H1 (cell line): ENCODE measurements around the gene PRRT2. TPM values are rescaled to one million over a fixed set of nuclear protein-coding genes. Genes with fewer than 3 reads are reported as not detected.

Experiments
- CTCF ChIA-PET: fragments of 300-600 bp; sonication (Branson Sonifier 250); formaldehyde crosslinking; loops from one replicate; lab custom pipeline; 2021; ENCODE audit not compliant: partially characterized antibody; lab: Charles Lee
- POLR2A ChIA-PET: fragments of 300-600 bp; sonication (Branson Sonifier 250); formaldehyde crosslinking; loops from one replicate; lab custom pipeline; 2021; ENCODE audit warnings: inconsistent platforms; ENCODE audit not compliant: partially characterized antibody; lab: Charles Lee
- DNase-seq, 2 experiments: peaks; one replicate each; pipeline versions ENCODE4 v3.0.0 to v3.0.0-alpha.2; 2010 to 2022; ENCODE audit warnings: low spot score in 2 of 2, low read depth in 1 of 2, mixed read lengths in 1 of 2
- FAIRE-seq: peaks from 2 replicates; lab custom pipeline; 2011; peaks lifted over from hg19 to GRCh38; lab: Jason Lieb, UNC
- H2AFZ ChIP-seq: 2 replicates; pipeline ENCODE4 v1.8.1; 2012; ENCODE audit warnings: low read length, inconsistent platforms
- H2AK5ac ChIP-seq: 2 replicates; pipeline ENCODE4 v1.6.1; 2013; ENCODE audit warnings: low read depth, low read length
- H2BK120ac ChIP-seq: replicated peaks from 2 replicates; pipeline ENCODE3; 2013; ENCODE audit warnings: low read depth, low read length, inconsistent platforms
- H2BK12ac ChIP-seq: 2 replicates; pipeline ENCODE4 v1.6.1; 2013; ENCODE audit warnings: low read depth, low read length
- H2BK15ac ChIP-seq: 2 replicates; pipeline ENCODE4 v1.6.1; 2013; ENCODE audit warnings: low read length
- H2BK20ac ChIP-seq: 2 replicates; pipeline ENCODE4 v1.6.1; 2013; ENCODE audit warnings: low read length
- H2BK5ac ChIP-seq: 2 replicates; pipeline ENCODE4 v1.6.1; 2013; ENCODE audit warnings: low read depth, low read length
- H3K14ac ChIP-seq: 2 replicates; pipeline ENCODE4 v1.6.1; 2013; ENCODE audit warnings: inconsistent platforms; ENCODE audit not compliant: insufficient read length
- H3K18ac ChIP-seq: 2 replicates; pipeline ENCODE4 v1.6.1; 2013; ENCODE audit warnings: low read length; ENCODE audit errors: extremely low read depth
- H3K23ac ChIP-seq: 2 replicates; pipeline ENCODE4 v1.6.1; 2013; ENCODE audit warnings: inconsistent platforms; ENCODE audit not compliant: insufficient read length
- H3K23me2 ChIP-seq: 2 replicates; pipeline ENCODE4 v1.6.1; 2013; ENCODE audit warnings: low read depth, low read length
- H3K27ac ChIP-seq: 2 replicates; pipeline ENCODE4 v1.6.1; 2011; ENCODE audit warnings: low read depth, low read length, inconsistent platforms
- H3K27me3 ChIP-seq, 4 experiments: replicated peaks in 1 of 4; 1 replicate in 1 of 4; 2 replicates in 3 of 4; pipeline versions ENCODE4 v1.6.1 to v1.8.1; 2011 to 2013; ENCODE audit warnings: low read length in 3 of 4, mild to moderate bottlenecking in 3 of 4, inconsistent platforms in 2 of 4, mixed read lengths in 2 of 4, moderate library complexity in 1 of 4; ENCODE audit not compliant: control insufficient read depth in 3 of 4, insufficient read depth in 3 of 4; ENCODE audit errors: extremely low read depth in 1 of 4
- H3K36me3 ChIP-seq, 4 experiments: 2 replicates each; pipeline versions ENCODE4 v1.6.1 to v1.8.1; 2011 to 2013; ENCODE audit warnings: mild to moderate bottlenecking in 4 of 4, low read length in 3 of 4, moderate library complexity in 2 of 4, control low read depth in 1 of 4, inconsistent platforms in 1 of 4; ENCODE audit not compliant: insufficient read depth in 4 of 4, control insufficient read depth in 2 of 4
- H3K4ac ChIP-seq: replicated peaks from 2 replicates; pipeline ENCODE3; 2013; ENCODE audit warnings: low read length, low read depth, mixed read lengths, inconsistent platforms; ENCODE audit not compliant: insufficient read length
- H3K4me1 ChIP-seq, 4 experiments: replicated peaks in 1 of 4; 1 replicate in 1 of 4; 2 replicates in 3 of 4; pipeline versions ENCODE4 v1.6.1 to v1.8.1; 2011 to 2013; ENCODE audit warnings: low read length in 3 of 4, inconsistent platforms in 2 of 4, mixed read lengths in 1 of 4; ENCODE audit not compliant: insufficient read depth in 4 of 4, control insufficient read depth in 3 of 4
- H3K4me2 ChIP-seq, 2 experiments: 2 replicates each; pipeline versions ENCODE4 v1.6.1 to v1.8.1; 2011 to 2013; ENCODE audit warnings: low read depth in 2 of 2, low read length in 2 of 2, control low read depth in 1 of 2, inconsistent platforms in 1 of 2, mild to moderate bottlenecking in 1 of 2; ENCODE audit not compliant: insufficient read depth in 1 of 2
- H3K4me3 ChIP-seq, 4 experiments: fragments of 200-600, 300-600 bp in 1 of 4; sonication (generic), shearing (Covaris generic), sonication (Bioruptor Twin) in 1 of 4; 2 replicates each; pipeline versions ENCODE4 v1.5.1 to v1.8.1; 2011 to 2016; ENCODE audit warnings: low read length in 4 of 4, low read depth in 3 of 4, control low read depth in 2 of 4, inconsistent platforms in 2 of 4, mild to moderate bottlenecking in 2 of 4, mixed read lengths in 1 of 4, moderate library complexity in 1 of 4; ENCODE audit not compliant: insufficient read depth in 2 of 4; ENCODE audit errors: extremely low read depth in 1 of 4
- H3K56ac ChIP-seq: replicated peaks from 2 replicates; pipeline ENCODE3; 2013; ENCODE audit warnings: low read depth, mild to moderate bottlenecking, mixed read lengths, low read length, inconsistent platforms; ENCODE audit not compliant: insufficient read length
- H3K79me1 ChIP-seq: 2 replicates; pipeline ENCODE4 v1.6.1; 2013; ENCODE audit warnings: low read depth, low read length, control low read depth
- H3K79me2 ChIP-seq, 2 experiments: 2 replicates each; pipeline versions ENCODE4 v1.6.1 to v1.8.1; 2012 to 2013; ENCODE audit warnings: low read length in 2 of 2, mild to moderate bottlenecking in 2 of 2, inconsistent platforms in 1 of 2; ENCODE audit not compliant: insufficient read depth in 2 of 2, control insufficient read depth in 1 of 2
- H3K9ac ChIP-seq, 4 experiments: replicated peaks in 1 of 4; 1 replicate in 1 of 4; 2 replicates in 3 of 4; pipeline versions ENCODE4 v1.6.1 to v1.8.1; 2011 to 2013; ENCODE audit warnings: low read depth in 3 of 4, low read length in 3 of 4, control low read depth in 2 of 4, mild to moderate bottlenecking in 2 of 4, moderate library complexity in 2 of 4, inconsistent platforms in 1 of 4; ENCODE audit errors: extremely low read depth in 1 of 4
- H3K9me3 ChIP-seq, 2 experiments: 2 replicates each; pipeline versions ENCODE4 v1.6.1 to v1.8.1; 2012 to 2013; ENCODE audit warnings: mild to moderate bottlenecking in 2 of 2, moderate library complexity in 2 of 2, control low read depth in 1 of 2, inconsistent platforms in 1 of 2, low read depth in 1 of 2, low read length in 1 of 2, mixed read lengths in 1 of 2; ENCODE audit not compliant: insufficient read depth in 2 of 2
- H4K20me1 ChIP-seq, 2 experiments: replicated peaks in 1 of 2; 2 replicates each; pipeline versions ENCODE3 to v1.8.1; 2011 to 2013; ENCODE audit warnings: inconsistent platforms in 2 of 2, low read length in 2 of 2, mild to moderate bottlenecking in 1 of 2; ENCODE audit not compliant: insufficient read depth in 2 of 2, control insufficient read depth in 1 of 2
- H4K5ac ChIP-seq: 2 replicates; pipeline ENCODE4 v1.6.1; 2013; ENCODE audit warnings: low read length, low read depth, mixed read lengths, inconsistent platforms; ENCODE audit not compliant: insufficient read length
- H4K8ac ChIP-seq: 2 replicates; pipeline ENCODE4 v1.8.0; 2013; ENCODE audit warnings: mild to moderate bottlenecking, moderate library complexity, low read length, inconsistent platforms; ENCODE audit not compliant: insufficient read depth; ENCODE audit errors: extremely low read depth
- H4K91ac ChIP-seq: replicated peaks from 2 replicates; pipeline ENCODE3; 2013; ENCODE audit warnings: low read length, mixed read lengths, inconsistent platforms; ENCODE audit not compliant: insufficient read length
- CREB1 ChIP-seq: IDR thresholded peaks from 2 replicates; pipeline ENCODE4 v1.6.1; 2012; ENCODE audit warnings: inconsistent platforms
- EGR1 ChIP-seq: IDR thresholded peaks from 2 replicates; pipeline ENCODE4 v1.6.1; 2011; ENCODE audit warnings: low read depth, low read length, borderline replicate concordance
- GTF2F1 ChIP-seq: IDR thresholded peaks from 2 replicates; pipeline ENCODE4 v1.6.1; 2012; ENCODE audit warnings: low read depth, low read length, improper control_type of control experiment, borderline replicate concordance
- KDM4A ChIP-seq: IDR thresholded peaks from one replicate; pipeline ENCODE4 v1.7.1; 2012; ENCODE audit warnings: low read depth, mild to moderate bottlenecking, moderate library complexity, low read length, inconsistent platforms; ENCODE audit not compliant: severe bottlenecking
- SP4 ChIP-seq: IDR thresholded peaks from 2 replicates; pipeline ENCODE4 v1.6.1; 2012; ENCODE audit warnings: low read length, inconsistent platforms
- SUZ12 ChIP-seq: fragments of 200-600 bp; sonication (generic); IDR thresholded peaks from 2 replicates; pipeline ENCODE4 v1.6.1; 2012; ENCODE audit warnings: mild to moderate bottlenecking, inconsistent platforms, low read length, moderate library complexity, mixed read lengths
- TAF1 ChIP-seq: IDR thresholded peaks from 2 replicates; pipeline ENCODE4 v1.6.1; 2011; ENCODE audit warnings: mild to moderate bottlenecking, low read depth, low read length
- WGBS, 2 experiments: shearing (Covaris generic) in 1 of 2; methylation state at CpG; one replicate each; pipeline versions ENCODE4 v1.1.6 to v1.1.7; 2013 to 2015; ENCODE audit warnings: low lambda C conversion rate in 2 of 2, mixed read lengths in 2 of 2, inconsistent platforms in 1 of 2, low coverage in 1 of 2, missing lambda C conversion rate in 1 of 2; ENCODE audit not compliant: insufficient replicate concordance in 2 of 2, insufficient coverage in 1 of 2, insufficient read length in 1 of 2; ENCODE audit errors: extremely low coverage in 1 of 2, missing lambda C conversion rate in 1 of 2; 5-methylcytosine and 5-hydroxymethylcytosine counted together
- polyA plus RNA-seq, 7 experiments: library from polyadenylated mRNA; depleted of rRNA in 3 of 7; stranded (reverse) in 5 of 7; unstranded in 2 of 7; fragments of >200 nt in 5 of 7; fragments of 200-250 nt in 2 of 7; gene quantifications; 1 replicate in 5 of 7; 2 replicates in 1 of 7; 4 replicates in 1 of 7; pipeline versions ENCODE4 v1.2.1 to v1.2.3, GENCODE V29; 2011 to 2013; ENCODE audit warnings: missing spikeins in 2 of 7, mixed read lengths in 2 of 7
- total RNA-seq: library from RNA; stranded (reverse); fragmentation: NEBNext Ultra II Directional; extraction: Animal tissue kit (Norgen Biotek cat#: 25700); gene quantifications from 2 replicates; pipeline ENCODE4 v1.2.1, GENCODE V29; 2021

PRRT2 gene
- total and polyA plus RNA-seq, 2 of the 8 experiments (the other 6 are each of a cell fraction or from before 2014, with no cell fraction given): 12.8 to 32.6 TPM

DNA sequence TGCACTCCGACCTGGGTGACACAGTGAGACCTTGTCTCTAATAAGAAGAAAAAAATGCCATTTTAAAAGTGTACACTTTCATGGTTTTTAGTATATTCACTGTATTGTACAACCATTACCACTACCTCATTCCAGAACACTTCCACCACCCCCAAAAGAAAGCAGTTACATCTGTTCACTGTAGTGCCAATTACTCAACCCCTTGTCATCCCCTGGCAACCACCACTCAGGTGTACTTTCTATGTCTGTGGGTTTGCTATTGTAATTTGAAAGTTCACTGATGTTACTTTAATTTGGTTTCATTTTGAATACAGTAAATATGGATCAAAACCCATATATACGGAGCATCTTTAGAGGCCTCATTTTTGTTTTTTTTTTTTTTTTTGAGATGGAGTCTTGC, 27.8 kb upstream of the PRRT2 start:
- Histone ChIP-seq H2AFZ (no peak overlapping the region), H3K4me1 (peaks cover 0 to 8% (median 2%) of the 10 kb centered on the region in 4 experiments; a peak in 4 of 7 replicates), H3K27me3 (peaks cover 0 to 2% (median 0%) of the 10 kb centered on the region in 4 experiments; a peak in 2 of 7 replicates), H2BK120ac (no peak overlapping the region), H3K27ac (no peak overlapping the region), H2BK20ac (no peak overlapping the region), H4K8ac (no peak overlapping the region), H3K79me1 (no peaks in the 10 kb centered on the region), H3K4me2 (no peak overlapping the region; a peak in 1 of 4 replicates), H3K14ac (no peak overlapping the region), H3K79me2 (no peaks in the 10 kb centered on the region), H3K9me3 (no peaks in the 10 kb centered on the region), H3K18ac (no peak overlapping the region), H2BK12ac (no peak overlapping the region), H3K9ac (no peak overlapping the region), H3K36me3 (no peaks in the 10 kb centered on the region), H4K5ac (no peak overlapping the region)
- FAIRE-seq (no peak), DNase-seq (no peak)
- no peak for TF ChIP-seq TAF1
- TF ChIP-seq CREB1: no peak
- no peak for TF ChIP-seq EGR1
- TF ChIP-seq GTF2F1: no peak
- TF ChIP-seq KDM4A: no peak
- TF ChIP-seq SUZ12: no peak
- TF ChIP-seq SP4: no peak
- TF ChIP-seq, all 59 proteins: peak for 0
- Histone ChIP-seq H3K4me3 (no peak overlapping the region), H3K23me2 (peaks cover 3% of the 10 kb centered on the region), H3K23ac (no peak overlapping the region), H2BK15ac (no peak overlapping the region), H3K4ac (no peak overlapping the region), H4K20me1 (no peaks in the 10 kb centered on the region), H2AK5ac (no peak overlapping the region), H3K56ac (no peak overlapping the region), H4K91ac (no peak overlapping the region), H2BK5ac (no peak overlapping the region)
- WGBS, 2 experiments: 88% methylated on average over 2 of the region's 2 CpGs; no CpG with 5 or more reads in 1 of the 2 experiments
- POLR2A ChIA-PET: interaction anchor here (1.3 to 2.5 kb wide), 8 partner anchors 10 to 74 kb away, joined by 4 to 9 read pairs (median 5); partner anchors contain the start of gene C16orf54
- CTCF ChIA-PET: interaction anchor here (0.7 to 4.3 kb wide), 21 partner anchors 10 to 256 kb away, joined by 3 to 29 read pairs (median 5); no protein-coding TSS in a partner anchor
